Esophagus muscularis mucosa (tissue), 4 donors: Measurements from ENCODE around the gene CAMTA1.

Source experiments
- CTCF ChIP-seq, 3 experiments: fragments of 200-600 bp in 2 of 3; fragments of 450-650 bp in 1 of 3; sonication (generic) in 2 of 3; IDR thresholded peaks; one replicate each; pipeline ENCODE4 v1.5.1; 2017 to 2019; ENCODE audit warnings: antibody characterized with exemption in 3 of 3, mild to moderate bottlenecking in 2 of 3, moderate library complexity in 1 of 3
- EP300 ChIP-seq: sonication (generic); formaldehyde crosslinking; IDR thresholded peaks from one replicate; pipeline ENCODE4 v1.6.1; 2017; ENCODE audit warnings: antibody characterized with exemption
- POLR2A ChIP-seq: fragments of 450-650 bp; IDR thresholded peaks from one replicate; pipeline ENCODE4 v1.6.1; 2017; ENCODE audit warnings: antibody characterized with exemption, moderate library complexity, mild to moderate bottlenecking, low read depth
- POLR2AphosphoS5 ChIP-seq, 2 donors: sonication (generic); formaldehyde crosslinking; IDR thresholded peaks; one replicate each; pipeline ENCODE4 v1.6.1; 2017; ENCODE audit warnings: antibody characterized with exemption in 2 of 2

GRCh38 chr1:6807782-6808181, 22.5 kb downstream of the CAMTA1 start:
- TF ChIP-seq CTCF (IDR thresholded peaks at IDR 0.05): no peak
- TF ChIP-seq POLR2AphosphoS5 (IDR thresholded peaks at IDR 0.05): no peak
- TF ChIP-seq POLR2A: no peak
- no peak for TF ChIP-seq EP300
